ENCODE results near the gene OR4D2. TPM values are rescaled to one million over a fixed set of nuclear protein-coding genes. Genes with fewer than 3 reads are reported as not detected.

The OR4D2 gene
- total and polyA plus RNA-seq, 2 of the 8 experiments (the other 6 are each of a cell fraction or from before 2014, with no cell fraction given), result not detected

- TF ChIP-seq YY1 (IDR thresholded peaks at IDR 0.05; ENCODE audit: low read depth, low read length), result peak; percentile 69; the same call in 1 of the 2 replicates
- no peak for TF ChIP-seq TAF7 (optimal IDR thresholded peaks at IDR 0.05; ENCODE audit: borderline replicate concordance, low read depth, low read length)
- peak; percentile 51 for TF ChIP-seq EZH2 (IDR thresholded peaks at IDR 0.05; ENCODE audit: low read depth, low read length, severe bottlenecking)
- TF ChIP-seq CREB1 (IDR thresholded peaks at IDR 0.05), result peak; percentile 87
- no peak for TF ChIP-seq SP2 (IDR thresholded peaks at IDR 0.05; ENCODE audit: low read length)
- peak; percentile 44; the same call in 1 of the 2 replicates for TF ChIP-seq TBP (IDR thresholded peaks at IDR 0.05; ENCODE audit: low read depth, low read length)
- TF ChIP-seq, protein P1, sequence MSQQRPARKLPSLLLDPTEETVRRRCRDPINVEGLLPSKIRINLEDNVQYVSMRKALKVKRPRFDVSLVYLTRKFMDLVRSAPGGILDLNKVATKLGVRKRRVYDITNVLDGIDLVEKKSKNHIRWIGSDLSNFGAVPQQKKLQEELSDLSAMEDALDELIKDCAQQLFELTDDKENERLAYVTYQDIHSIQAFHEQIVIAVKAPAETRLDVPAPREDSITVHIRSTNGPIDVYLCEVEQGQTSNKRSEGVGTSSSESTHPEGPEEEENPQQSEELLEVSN (IDR thresholded peaks at IDR 0.05), result peak; percentile 74
- TF ChIP-seq FOSL1 (IDR thresholded peaks at IDR 0.05; ENCODE audit: insufficient read depth, low read depth, low read length), result no peak
- TF ChIP-seq PHF8 (conservative IDR thresholded peaks at IDR 0.05; ENCODE audit: low read depth, low read length), result peak; percentile 61
- no peak for TF ChIP-seq EGR1 (IDR thresholded peaks at IDR 0.05; ENCODE audit: borderline replicate concordance, low read depth, low read length)
- no peak for TF ChIP-seq KDM1A (IDR thresholded peaks at IDR 0.05; ENCODE audit: borderline replicate concordance, low read length)
- peak in 1 of 2 experiments; percentile 80; a peak in 2 of 3 replicates for TF ChIP-seq POLR2A (IDR thresholded peaks at IDR 0.05; ENCODE audit: control extremely low read depth in 1 of 2, low read depth in 2 of 2, low read length in 2 of 2)
- TF ChIP-seq, protein P2, sequence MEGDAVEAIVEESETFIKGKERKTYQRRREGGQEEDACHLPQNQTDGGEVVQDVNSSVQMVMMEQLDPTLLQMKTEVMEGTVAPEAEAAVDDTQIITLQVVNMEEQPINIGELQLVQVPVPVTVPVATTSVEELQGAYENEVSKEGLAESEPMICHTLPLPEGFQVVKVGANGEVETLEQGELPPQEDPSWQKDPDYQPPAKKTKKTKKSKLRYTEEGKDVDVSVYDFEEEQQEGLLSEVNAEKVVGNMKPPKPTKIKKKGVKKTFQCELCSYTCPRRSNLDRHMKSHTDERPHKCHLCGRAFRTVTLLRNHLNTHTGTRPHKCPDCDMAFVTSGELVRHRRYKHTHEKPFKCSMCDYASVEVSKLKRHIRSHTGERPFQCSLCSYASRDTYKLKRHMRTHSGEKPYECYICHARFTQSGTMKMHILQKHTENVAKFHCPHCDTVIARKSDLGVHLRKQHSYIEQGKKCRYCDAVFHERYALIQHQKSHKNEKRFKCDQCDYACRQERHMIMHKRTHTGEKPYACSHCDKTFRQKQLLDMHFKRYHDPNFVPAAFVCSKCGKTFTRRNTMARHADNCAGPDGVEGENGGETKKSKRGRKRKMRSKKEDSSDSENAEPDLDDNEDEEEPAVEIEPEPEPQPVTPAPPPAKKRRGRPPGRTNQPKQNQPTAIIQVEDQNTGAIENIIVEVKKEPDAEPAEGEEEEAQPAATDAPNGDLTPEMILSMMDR (IDR thresholded peaks at IDR 0.05; ENCODE audit: control extremely low read depth in 1 of 3, insufficient read depth in 1 of 3, low read depth in 1 of 3, low read length in 3 of 3), result peak in 2 of 3 experiments; percentile 25; a peak in 2 of 4 replicates
- peak; percentile 66 for TF ChIP-seq ASH2L (IDR thresholded peaks at IDR 0.05; ENCODE audit: low read length)
Observed at GRCh38 chr17:58156839-58157803, 9.7 kb upstream of the OR4D2 start (continued).
